GM21381 (cell line): ENCODE measurements around the gene GNAO1.

Experiments used
- ATAC-seq: cut with Tn5 transposase; IDR thresholded peaks from one replicate; pipeline ENCODE4 v1.9.1; 2021; ENCODE audit warnings: mild to moderate bottlenecking, moderate library complexity; ENCODE audit not compliant: unreplicated experiment

GNAO1 gene

GRCh38 chr16:56328276-56329022, 137.2 kb downstream of the GNAO1 start:
- no peak for ATAC-seq

- ATAC-seq, result no peak
Observed at GRCh38 chr16:56329887-56330286, 138.6 kb downstream of the GNAO1 start.

DNA sequence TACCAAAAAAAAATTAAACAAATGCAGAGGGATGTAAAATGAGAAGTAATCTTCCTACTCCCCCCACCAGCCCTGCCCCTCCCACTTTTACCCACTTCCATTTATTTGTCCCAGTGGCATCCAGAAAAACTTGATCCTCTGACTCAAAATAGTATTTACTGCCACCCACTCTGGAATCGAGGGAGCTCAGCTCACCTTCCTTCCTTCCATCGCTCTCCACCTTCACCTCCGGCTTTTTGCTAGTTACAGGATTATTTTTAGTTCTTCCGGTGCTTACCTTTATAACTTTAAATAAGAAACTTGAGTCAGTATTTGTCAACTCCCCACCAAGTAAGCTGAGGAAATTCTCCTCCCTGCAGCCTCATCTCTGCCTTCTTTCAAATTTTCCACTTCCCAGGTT, 139.2 kb downstream of the GNAO1 start:
- ATAC-seq, result no peak

DNA sequence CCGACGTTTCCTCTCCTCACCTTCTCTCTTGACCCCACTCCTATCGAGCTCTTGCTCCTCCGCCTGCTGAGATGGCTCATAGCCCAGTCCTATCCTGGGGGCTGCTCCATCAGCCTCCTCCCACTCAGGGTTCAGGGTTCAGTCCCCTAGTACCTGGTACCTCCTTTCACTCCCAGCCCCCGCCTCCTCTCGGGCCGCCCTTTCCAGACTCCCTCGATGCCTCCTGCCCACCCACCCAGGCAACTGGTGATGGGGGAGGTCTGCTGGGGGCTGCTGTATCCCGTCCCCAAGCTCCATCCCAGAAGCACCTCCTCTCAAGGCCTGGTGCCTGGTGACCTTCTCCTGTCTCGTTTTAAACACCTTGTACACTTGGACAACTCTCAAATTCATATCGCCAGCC, 140.1 kb downstream of the GNAO1 start:
- no peak for ATAC-seq

GRCh38 chr16:56331915-56332314, 140.6 kb downstream of the GNAO1 start:
- no peak for ATAC-seq

- no peak for ATAC-seq
Observed at GRCh38 chr16:56332464-56333079, 141.3 kb downstream of the GNAO1 start.

DNA sequence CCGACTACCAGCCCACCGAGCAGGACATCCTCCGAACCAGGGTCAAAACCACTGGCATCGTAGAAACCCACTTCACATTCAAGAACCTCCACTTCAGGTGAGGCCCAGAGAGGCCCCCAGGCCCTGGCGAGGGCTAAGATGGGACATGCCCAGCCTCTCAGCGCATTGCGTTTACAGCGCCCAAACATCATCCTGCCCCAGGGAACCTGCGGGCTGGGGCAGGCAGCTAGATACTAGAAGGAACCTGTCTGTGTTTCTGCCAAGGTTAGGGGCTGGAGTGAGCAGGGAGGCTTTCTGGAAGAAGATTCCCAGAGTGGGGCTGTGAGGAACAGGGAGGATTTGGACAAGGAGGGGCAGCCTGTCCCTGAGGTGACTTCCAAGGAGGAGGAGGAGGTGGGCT, 143.5 kb downstream of the GNAO1 start:
- no peak for ATAC-seq

- ATAC-seq, result no peak
Observed at GRCh38 chr16:56336071-56336688, 144.9 kb downstream of the GNAO1 start.

GRCh38 chr16:56336711-56337110, 145.4 kb downstream of the GNAO1 start:
- ATAC-seq, result no peak

- ATAC-seq, result no peak
Observed at GRCh38 chr16:56337131-56337857, 146.0 kb downstream of the GNAO1 start.

GRCh38 chr16:56337858-56338325, 146.6 kb downstream of the GNAO1 start:
- no peak for ATAC-seq

DNA sequence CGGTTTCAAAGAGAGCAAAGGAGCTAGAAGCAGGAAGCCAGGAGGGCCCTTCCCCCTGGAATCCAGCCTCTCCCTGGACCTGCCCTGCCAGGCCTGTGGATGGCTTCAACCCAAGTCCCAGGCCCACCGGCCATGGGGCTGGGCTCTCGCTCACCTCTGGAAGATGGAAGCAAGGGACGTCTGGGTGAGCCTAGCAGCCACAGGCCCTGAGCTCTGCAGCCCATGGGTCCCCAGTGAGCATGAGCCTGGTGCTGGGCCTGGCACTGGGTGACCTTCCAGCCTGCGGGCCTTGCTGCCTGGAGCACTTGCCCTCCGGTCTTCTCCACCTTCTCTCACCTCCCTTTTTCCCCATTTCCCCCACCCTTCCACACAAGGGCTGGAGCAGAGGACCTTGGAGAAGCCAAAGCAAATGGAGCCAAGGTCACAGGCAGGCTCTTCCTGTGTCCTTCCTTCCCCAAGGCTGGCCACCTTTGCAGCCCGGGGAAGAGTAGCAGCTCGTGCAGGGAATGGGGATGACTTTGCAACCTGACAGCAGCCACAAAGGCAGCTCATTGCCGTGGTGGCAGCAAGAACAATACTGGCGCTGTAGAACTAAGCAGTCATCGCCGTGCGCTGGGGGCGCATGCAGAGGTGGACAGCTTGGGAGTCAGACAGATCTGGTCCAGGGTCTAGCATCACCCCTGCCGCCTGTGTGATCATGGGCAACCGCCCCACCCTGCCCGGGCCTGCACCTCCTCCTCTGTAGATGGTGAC, 147.5 kb downstream of the GNAO1 start:
- ATAC-seq, result no peak

DNA sequence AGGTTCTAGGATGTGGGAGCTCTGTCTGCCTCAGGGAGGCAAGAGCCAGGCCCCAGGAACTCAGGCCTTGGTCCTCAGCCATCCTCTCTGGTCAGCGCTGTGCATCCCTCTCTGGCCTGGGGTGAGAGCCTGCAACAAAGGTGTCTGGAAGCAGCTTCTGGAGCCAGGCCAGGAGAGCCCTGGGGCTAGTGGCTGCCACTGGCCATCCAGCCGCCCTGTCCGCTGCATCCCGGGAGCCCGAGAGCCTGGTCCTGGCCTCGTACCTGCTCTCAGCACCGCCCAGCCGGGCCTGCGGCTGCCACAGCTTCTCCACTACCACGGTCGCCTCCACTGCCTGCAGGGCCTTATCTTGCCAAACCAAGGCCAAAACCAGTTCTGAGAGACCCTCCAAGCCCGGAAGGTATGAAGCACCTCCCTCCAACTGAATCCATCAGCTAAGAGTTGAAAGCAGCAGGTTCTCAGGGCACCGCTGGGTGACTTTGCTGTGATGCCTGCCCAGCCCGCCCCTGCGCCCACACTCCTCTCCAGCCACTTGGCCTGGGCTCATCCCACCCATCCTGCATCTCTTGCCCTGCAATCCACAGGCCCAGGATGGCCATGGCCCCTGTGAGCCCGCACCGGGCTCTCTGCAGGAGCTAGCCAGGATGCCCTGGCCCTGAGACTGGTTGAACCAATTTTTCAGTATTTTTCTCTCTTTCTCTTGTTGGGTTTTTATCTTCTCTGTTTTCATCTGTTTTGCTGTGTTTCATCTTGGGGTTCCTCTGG, 148.3 kb downstream of the GNAO1 start:
- no peak for ATAC-seq

GRCh38 chr16:56340416-56340815, 149.1 kb downstream of the GNAO1 start:
- ATAC-seq, result no peak

- no peak for ATAC-seq
Observed at GRCh38 chr16:56340864-56341365, 149.6 kb downstream of the GNAO1 start.

- ATAC-seq, result no peak
Observed at GRCh38 chr16:56341656-56342399, 150.5 kb downstream of the GNAO1 start.

DNA sequence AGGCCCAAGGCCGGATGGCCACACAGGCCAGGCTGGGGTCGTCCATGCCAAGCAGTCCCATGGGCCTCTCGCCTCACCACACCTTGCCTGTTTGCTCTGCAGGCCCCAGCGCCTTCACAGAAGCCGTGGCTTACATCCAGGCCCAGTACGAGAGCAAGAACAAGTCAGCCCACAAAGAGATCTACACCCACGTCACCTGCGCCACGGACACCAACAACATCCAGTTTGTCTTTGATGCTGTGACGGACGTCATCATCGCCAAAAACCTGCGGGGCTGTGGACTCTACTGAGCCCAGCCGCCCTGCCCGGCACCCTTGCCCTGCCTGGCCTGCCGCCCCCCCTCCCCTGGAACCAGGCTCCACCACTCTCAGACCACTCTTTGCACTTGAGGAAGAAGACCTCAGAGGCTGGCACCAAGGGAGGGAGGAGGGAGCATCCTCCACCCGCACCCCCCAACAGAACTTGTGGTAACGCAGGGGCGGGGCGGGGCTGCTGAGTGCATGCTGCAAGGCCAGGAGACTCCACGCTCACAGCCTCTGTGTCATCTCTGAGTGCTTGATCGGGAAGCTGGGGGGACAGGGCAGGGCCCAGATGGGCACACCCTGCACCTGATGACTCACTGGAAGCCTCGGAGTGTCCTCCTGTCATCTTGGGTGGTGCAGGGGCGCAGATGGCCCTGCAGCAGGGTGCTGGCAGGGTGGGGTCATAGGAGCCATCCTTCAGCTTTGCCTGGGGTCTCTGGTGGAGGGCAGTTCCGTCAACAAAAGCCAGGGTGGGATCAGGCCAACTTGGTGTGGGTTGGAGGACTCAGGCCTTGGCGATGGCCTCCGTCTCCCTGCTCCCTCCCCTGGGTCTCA, 152.6 kb downstream of the GNAO1 start:
- ATAC-seq, result no peak
